Suprapubic skin (tissue), 3 donors: ENCODE measurements around the gene AP3B1.

Experiments
- CTCF ChIP-seq, 2 donors: fragments of 200-600 bp in 1 of 2; fragments of 450-650 bp in 1 of 2; sonication (generic) in 1 of 2; IDR thresholded peaks; one replicate each; pipeline ENCODE4 v1.5.1; 2016 to 2019; ENCODE audit warnings: antibody characterized with exemption in 2 of 2, mild to moderate bottlenecking in 1 of 2, moderate library complexity in 1 of 2
- POLR2A ChIP-seq, 2 donors: fragments of 450-650 bp; IDR thresholded peaks; one replicate each; pipeline ENCODE4 v1.6.1; 2017; ENCODE audit warnings: antibody characterized with exemption in 2 of 2, mild to moderate bottlenecking in 2 of 2, moderate library complexity in 2 of 2

GRCh38 chr5:77991084-77991483 is 303.4 kb downstream of the AP3B1 start:
- TF ChIP-seq CTCF (IDR thresholded peaks at IDR 0.05), result no peak
- TF ChIP-seq POLR2A (IDR thresholded peaks at IDR 0.05), result no peak
